Measurements from ENCODE around the gene SLC8A2.

DNA sequence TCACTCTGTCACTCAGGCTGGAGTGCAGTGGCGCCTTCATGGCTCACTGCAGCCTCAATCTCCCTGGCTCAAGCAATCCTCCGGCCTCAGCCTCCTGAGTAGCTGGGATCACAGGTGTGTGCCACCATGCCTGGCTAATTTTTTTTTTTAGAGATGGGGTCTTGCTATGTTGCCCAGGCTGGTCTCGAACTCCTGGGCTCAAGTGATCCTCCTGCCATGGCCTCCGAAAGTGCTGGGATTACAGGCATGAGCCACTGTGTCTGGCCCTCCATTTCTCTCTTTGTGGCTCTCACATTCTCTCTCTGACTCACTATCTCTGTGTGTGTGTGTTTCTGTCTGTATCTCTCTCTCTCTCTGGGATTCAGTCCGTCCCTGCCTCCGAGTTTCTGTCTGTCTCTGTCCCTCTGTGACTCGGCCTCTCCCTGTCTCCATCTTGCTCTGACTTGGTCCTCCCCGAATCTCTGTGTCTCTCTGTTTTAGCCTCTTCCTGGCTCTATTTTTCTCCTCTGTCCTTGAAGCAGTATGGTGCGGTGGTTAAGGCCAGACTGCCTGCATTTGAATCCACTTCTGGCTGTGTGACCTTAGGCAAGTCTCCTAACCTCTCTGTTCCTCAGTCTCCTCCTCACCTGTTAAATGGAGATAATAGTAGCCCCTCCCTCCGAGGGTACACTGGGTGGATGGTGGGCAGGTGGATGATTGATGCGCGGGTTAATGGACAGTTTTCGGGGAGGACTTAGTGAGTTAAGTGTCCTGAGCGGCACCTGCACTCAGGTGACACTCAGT, 63.3 kb downstream of the SLC8A2 start:
- TF ChIP-seq, protein P1, sequence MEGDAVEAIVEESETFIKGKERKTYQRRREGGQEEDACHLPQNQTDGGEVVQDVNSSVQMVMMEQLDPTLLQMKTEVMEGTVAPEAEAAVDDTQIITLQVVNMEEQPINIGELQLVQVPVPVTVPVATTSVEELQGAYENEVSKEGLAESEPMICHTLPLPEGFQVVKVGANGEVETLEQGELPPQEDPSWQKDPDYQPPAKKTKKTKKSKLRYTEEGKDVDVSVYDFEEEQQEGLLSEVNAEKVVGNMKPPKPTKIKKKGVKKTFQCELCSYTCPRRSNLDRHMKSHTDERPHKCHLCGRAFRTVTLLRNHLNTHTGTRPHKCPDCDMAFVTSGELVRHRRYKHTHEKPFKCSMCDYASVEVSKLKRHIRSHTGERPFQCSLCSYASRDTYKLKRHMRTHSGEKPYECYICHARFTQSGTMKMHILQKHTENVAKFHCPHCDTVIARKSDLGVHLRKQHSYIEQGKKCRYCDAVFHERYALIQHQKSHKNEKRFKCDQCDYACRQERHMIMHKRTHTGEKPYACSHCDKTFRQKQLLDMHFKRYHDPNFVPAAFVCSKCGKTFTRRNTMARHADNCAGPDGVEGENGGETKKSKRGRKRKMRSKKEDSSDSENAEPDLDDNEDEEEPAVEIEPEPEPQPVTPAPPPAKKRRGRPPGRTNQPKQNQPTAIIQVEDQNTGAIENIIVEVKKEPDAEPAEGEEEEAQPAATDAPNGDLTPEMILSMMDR (conservative IDR thresholded peaks at IDR 0.05; ENCODE audit: low read depth in 2 of 2), result no peak
- TF ChIP-seq POLR2AphosphoS5 (IDR thresholded peaks at IDR 0.05; ENCODE audit: low read depth) (no peak), EZH2phosphoT487 (IDR thresholded peaks at IDR 0.05; ENCODE audit: unreplicated experiment) (no peak), CREB1 (CRISPR knock-in tag; IDR thresholded peaks at IDR 0.05; ENCODE audit: low read depth) (no peak), EZH2 (IDR thresholded peaks at IDR 0.05; ENCODE audit: low read depth, unreplicated experiment) (no peak), NANOG (IDR thresholded peaks at IDR 0.05; ENCODE audit: borderline replicate concordance) (no peak), ZNF331 (CRISPR knock-in tag; IDR thresholded peaks at IDR 0.05; ENCODE audit: low read depth) (no peak), STAT1 (IDR thresholded peaks at IDR 0.05; ENCODE audit: unreplicated experiment) (no peak), JUNB (IDR thresholded peaks at IDR 0.05; ENCODE audit: unreplicated experiment) (no peak), ZNF114 (CRISPR knock-in tag; IDR thresholded peaks at IDR 0.05) (no peak)
- TF ChIP-seq, protein P2, sequence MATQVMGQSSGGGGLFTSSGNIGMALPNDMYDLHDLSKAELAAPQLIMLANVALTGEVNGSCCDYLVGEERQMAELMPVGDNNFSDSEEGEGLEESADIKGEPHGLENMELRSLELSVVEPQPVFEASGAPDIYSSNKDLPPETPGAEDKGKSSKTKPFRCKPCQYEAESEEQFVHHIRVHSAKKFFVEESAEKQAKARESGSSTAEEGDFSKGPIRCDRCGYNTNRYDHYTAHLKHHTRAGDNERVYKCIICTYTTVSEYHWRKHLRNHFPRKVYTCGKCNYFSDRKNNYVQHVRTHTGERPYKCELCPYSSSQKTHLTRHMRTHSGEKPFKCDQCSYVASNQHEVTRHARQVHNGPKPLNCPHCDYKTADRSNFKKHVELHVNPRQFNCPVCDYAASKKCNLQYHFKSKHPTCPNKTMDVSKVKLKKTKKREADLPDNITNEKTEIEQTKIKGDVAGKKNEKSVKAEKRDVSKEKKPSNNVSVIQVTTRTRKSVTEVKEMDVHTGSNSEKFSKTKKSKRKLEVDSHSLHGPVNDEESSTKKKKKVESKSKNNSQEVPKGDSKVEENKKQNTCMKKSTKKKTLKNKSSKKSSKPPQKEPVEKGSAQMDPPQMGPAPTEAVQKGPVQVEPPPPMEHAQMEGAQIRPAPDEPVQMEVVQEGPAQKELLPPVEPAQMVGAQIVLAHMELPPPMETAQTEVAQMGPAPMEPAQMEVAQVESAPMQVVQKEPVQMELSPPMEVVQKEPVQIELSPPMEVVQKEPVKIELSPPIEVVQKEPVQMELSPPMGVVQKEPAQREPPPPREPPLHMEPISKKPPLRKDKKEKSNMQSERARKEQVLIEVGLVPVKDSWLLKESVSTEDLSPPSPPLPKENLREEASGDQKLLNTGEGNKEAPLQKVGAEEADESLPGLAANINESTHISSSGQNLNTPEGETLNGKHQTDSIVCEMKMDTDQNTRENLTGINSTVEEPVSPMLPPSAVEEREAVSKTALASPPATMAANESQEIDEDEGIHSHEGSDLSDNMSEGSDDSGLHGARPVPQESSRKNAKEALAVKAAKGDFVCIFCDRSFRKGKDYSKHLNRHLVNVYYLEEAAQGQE (IDR thresholded peaks at IDR 0.05; ENCODE audit: unreplicated experiment), result no peak
- TF ChIP-seq, protein P3, sequence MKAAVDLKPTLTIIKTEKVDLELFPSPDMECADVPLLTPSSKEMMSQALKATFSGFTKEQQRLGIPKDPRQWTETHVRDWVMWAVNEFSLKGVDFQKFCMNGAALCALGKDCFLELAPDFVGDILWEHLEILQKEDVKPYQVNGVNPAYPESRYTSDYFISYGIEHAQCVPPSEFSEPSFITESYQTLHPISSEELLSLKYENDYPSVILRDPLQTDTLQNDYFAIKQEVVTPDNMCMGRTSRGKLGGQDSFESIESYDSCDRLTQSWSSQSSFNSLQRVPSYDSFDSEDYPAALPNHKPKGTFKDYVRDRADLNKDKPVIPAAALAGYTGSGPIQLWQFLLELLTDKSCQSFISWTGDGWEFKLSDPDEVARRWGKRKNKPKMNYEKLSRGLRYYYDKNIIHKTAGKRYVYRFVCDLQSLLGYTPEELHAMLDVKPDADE (IDR thresholded peaks at IDR 0.05), result no peak
- TF ChIP-seq, protein P4, sequence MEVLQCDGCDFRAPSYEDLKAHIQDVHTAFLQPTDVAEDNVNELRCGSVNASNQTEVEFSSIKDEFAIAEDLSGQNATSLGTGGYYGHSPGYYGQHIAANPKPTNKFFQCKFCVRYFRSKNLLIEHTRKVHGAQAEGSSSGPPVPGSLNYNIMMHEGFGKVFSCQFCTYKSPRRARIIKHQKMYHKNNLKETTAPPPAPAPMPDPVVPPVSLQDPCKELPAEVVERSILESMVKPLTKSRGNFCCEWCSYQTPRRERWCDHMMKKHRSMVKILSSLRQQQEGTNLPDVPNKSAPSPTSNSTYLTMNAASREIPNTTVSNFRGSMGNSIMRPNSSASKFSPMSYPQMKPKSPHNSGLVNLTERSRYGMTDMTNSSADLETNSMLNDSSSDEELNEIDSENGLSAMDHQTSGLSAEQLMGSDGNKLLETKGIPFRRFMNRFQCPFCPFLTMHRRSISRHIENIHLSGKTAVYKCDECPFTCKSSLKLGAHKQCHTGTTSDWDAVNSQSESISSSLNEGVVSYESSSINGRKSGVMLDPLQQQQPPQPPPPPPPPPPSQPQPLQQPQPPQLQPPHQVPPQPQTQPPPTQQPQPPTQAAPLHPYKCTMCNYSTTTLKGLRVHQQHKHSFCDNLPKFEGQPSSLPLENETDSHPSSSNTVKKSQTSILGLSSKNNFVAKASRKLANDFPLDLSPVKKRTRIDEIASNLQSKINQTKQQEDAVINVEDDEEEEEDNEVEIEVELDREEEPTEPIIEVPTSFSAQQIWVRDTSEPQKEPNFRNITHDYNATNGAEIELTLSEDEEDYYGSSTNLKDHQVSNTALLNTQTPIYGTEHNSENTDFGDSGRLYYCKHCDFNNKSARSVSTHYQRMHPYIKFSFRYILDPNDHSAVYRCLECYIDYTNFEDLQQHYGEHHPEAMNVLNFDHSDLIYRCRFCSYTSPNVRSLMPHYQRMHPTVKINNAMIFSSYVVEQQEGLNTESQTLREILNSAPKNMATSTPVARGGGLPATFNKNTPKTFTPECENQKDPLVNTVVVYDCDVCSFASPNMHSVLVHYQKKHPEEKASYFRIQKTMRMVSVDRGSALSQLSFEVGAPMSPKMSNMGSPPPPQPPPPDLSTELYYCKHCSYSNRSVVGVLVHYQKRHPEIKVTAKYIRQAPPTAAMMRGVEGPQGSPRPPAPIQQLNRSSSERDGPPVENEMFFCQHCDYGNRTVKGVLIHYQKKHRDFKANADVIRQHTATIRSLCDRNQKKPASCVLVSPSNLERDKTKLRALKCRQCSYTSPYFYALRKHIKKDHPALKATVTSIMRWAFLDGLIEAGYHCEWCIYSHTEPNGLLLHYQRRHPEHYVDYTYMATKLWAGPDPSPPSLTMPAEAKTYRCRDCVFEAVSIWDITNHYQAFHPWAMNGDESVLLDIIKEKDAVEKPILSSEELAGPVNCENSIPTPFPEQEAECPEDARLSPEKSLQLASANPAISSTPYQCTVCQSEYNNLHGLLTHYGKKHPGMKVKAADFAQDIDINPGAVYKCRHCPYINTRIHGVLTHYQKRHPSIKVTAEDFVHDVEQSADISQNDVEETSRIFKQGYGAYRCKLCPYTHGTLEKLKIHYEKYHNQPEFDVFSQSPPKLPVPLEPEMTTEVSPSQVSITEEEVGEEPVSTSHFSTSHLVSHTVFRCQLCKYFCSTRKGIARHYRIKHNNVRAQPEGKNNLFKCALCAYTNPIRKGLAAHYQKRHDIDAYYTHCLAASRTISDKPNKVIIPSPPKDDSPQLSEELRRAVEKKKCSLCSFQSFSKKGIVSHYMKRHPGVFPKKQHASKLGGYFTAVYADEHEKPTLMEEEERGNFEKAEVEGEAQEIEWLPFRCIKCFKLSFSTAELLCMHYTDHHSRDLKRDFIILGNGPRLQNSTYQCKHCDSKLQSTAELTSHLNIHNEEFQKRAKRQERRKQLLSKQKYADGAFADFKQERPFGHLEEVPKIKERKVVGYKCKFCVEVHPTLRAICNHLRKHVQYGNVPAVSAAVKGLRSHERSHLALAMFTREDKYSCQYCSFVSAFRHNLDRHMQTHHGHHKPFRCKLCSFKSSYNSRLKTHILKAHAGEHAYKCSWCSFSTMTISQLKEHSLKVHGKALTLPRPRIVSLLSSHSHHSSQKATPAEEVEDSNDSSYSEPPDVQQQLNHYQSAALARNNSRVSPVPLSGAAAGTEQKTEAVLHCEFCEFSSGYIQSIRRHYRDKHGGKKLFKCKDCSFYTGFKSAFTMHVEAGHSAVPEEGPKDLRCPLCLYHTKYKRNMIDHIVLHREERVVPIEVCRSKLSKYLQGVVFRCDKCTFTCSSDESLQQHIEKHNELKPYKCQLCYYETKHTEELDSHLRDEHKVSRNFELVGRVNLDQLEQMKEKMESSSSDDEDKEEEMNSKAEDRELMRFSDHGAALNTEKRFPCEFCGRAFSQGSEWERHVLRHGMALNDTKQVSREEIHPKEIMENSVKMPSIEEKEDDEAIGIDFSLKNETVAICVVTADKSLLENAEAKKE (CRISPR knock-in tag; IDR thresholded peaks at IDR 0.05), result no peak
